HG03103 (cell line): ENCODE data around the gene GSE1.

ENCODE experiments used
- ATAC-seq: cut with Tn5 transposase; IDR thresholded peaks from one replicate; pipeline ENCODE4 v1.9.1; 2021; ENCODE audit warnings: low read depth; ENCODE audit not compliant: unreplicated experiment

GSE1 gene

GRCh38 chr16:85644093-85644712 is 31.1 kb downstream of the GSE1 start:
- ATAC-seq = no peak

DNA sequence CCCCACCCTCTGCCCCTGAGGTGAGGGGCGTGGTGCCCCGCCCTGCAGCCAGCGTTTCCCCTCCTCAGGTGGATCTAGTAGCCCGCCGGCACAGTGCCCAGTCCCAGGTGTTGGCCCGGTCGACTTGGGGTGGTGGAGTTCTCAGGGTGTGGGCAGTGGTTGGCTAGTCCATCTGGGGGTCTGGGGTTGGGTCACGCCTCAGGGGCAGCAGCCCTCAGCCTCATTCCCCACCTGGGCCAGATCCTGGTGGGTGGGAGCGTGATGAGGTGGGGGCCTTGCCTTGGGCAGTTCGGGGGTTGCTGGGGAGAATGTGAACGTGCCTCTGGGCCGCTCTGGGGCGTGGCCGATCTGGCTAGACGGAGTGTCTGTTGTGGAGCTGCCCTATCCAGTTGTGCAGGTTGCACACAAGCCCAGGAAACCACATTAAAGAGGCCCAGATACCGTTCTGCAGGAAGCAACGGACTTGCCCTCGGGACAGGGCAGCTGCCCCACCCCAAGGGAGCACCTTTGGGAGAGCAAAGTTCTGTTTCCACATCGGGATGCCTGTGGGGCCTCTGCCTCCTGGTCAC is 32.0 kb downstream of the GSE1 start:
- no peak for ATAC-seq

DNA sequence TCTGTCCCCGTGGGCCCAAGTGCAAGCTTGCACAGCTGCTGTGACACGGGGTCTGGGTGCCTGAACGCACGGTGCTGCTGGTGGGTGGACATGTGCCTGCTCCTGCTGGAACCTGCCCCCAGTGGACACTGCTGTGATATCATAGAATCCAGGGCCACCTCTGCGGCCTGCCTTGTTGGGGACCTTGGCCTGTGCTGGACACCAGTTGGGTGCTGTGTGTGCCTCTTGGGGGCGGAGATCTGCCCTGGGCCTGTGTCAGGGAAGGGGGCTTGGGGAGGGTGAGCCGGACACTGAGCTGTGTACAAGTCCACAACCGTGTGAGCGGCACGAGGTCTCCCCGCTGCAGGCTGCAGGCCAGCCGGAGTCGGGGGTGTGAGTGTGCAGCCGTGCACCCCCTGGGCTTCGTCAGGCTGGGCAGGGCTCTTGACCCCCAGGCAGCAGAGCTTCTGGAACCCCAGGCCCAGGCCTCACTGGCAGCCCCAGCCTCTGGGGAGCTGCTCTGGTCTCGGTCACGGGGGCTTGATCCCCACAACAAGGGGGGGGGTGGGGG is 33.3 kb downstream of the GSE1 start:
- ATAC-seq = no peak

DNA sequence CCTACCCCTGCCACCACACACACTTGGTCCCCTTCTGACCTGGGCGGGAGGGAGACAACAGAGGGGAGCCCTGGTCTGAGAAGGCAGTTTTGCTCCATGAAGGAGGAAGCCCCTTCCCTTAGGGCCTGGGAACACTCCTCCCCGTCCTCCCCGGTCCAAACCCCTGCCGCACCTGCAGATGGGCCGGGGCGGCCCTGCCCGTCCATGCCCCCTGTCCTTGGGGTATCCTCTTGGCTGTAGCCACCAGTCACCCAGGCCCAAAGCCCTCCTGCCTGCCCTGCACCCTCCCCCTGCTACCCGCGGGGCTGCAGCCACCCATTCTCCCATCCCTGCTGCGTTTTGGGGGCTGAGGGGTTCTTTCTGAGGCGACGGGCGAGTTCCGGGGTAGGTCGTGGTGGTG is 33.9 kb downstream of the GSE1 start:
- no peak for ATAC-seq

DNA sequence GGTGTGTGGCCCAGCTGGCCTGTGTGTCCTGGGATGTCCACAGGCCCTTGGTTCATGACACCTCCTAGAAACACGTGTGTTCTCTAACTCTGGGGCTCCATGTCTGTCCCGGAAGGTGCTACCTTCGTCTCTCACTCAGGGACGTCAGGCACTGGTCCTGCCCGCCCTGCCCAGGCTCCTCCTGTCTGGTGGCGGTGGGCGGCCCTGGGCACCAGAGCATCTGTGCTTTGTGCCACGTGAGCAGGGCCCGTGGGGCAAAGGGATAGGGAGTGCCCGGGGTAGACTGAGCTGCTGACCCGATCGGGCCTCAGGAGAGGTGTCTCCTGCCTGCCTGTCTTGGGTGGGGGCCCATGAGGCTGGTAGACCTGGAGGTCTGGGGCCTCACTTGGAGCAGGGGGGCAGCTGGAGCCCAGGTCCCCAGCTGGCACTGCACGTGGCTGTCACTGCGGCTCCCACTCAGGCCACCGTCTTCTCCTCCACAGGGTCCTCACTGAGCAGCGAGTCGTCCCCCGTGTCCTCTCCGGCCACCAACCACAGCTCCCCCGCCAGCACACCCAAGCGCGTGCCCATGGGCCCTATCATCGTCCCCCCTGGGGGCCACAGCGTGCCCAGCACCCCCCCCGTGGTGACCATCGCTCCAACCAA is 35.1 kb downstream of the GSE1 start:
- no peak for ATAC-seq

DNA sequence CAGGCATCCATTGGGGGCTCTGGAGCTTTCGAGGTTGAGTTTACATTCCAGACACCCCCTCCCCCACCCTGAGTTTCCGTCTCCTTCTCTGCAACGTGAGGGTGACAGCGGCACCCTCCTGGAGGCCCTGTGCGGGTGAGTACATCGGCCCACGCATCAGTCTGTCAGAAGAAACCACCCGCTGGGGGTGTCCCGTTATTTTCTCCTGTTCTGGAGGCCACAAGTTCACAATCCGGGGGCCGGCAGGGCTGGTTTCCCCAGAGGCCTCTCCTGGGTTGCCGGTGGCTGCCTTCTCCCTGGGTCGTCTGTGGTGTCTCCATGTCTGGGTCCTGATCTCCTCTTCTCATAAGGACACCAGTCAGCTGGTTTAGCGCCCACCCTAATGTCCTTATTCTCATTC is 35.7 kb downstream of the GSE1 start:
- ATAC-seq = no peak

DNA sequence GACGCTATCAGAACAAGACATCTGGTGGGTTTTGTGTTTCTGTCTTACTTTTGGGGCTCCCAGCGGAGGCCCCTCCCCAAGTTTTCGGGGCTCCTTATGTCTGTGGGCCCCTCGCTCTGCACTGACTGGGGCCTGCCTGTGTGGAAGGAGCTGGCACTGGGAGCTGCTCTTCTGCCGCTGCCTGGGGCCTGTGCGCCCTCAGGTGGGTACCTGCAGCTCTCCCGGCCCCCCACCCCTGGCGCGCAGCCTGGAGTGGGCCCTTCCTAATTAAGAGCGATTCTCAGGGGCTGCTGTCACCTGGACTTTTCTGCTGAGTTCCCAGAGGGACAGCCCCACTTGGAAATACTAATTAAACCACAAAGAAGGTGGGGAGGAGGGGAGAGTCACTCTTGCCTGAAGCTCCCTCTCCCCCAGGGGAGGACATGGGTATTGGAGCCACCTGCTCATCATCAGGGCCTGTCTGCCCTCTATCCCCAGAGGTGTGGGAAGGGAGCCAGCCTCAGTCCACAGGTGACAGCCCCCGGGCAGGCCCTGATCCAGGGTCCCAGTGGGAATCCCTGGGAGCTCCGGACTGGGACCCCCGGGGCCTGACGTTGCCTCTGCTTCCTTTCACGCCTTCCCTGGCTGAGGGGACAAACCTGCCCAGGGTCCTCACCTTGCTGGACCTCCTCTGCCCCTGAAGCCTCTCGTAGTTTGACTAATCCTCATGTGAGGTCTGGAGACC is 36.5 kb downstream of the GSE1 start:
- ATAC-seq = no peak

DNA sequence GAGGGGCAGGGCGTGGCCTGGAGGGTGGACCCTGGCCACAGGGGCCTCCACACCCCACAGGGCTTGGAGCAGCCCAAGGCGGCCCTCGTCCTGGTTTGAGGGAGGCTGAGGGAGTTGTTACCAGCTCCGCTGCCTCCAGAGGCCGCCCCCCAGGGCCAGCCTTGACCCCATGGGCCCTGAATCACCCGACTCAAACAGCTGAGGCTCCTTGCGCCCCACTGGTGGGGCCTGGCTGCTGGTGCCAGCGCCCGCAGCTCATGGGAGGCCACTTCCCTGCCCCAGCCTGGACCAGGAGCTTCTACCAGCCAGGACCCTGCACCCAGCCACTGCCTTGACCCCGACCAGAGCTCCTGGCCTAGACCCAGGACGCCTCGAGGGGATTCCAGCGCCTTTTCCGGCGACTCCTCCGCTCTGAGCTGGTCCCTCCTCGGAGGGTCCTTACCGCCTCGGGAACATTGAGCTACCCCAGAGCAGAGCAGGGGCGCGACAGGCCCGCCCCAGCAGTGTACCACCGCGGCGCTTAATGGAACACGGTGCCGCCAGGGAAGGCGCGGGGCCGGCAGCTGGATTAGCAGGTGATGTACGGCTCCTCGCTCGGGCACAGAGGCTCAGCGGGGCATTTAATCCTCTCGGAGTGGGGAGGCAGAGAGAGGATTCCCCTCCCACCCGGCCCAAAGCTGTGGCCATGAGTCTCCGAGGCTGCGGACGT is 37.2 kb downstream of the GSE1 start:
- no peak for ATAC-seq

GRCh38 chr16:85650844-85651628 is 37.9 kb downstream of the GSE1 start:
- ATAC-seq = no peak

DNA sequence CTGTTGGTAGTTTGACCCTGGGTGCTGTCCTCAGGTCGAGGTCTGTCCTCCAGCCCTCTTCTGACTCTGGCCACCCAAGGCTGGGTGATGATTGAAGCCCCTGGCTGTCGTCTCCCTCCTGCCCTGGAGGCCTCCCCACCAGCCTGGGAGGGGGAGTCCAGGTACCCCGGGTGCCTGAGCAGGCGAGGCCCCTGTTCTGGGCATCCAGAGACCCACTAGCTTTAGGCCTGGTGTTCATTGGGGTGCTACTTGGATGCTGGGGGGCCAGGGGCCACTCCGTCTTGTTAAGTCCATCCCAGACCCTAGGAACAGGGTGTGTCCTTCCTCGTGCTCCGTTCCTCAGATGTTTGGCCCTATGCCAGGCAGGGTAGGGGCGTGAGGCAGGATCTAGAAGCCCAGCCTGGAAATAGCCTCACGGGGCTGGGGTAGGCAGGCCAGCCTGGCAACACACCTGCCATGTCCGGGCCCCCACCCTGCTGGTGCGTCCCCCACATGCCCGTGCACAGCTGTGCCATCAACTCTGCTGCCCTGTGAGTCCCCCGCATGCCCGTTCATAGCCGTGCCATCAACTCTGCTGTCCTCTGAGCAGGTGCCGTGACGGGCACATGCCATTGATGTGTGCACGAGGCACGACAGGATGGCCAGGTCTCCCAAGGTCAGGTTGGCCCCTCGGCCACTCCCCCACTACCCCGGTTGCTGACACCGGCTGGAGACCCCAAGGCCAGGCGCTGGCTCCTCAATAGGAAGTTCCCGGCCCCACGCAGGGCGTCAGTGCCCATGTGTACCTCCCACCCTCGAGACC is 38.7 kb downstream of the GSE1 start:
- ATAC-seq = no peak

DNA sequence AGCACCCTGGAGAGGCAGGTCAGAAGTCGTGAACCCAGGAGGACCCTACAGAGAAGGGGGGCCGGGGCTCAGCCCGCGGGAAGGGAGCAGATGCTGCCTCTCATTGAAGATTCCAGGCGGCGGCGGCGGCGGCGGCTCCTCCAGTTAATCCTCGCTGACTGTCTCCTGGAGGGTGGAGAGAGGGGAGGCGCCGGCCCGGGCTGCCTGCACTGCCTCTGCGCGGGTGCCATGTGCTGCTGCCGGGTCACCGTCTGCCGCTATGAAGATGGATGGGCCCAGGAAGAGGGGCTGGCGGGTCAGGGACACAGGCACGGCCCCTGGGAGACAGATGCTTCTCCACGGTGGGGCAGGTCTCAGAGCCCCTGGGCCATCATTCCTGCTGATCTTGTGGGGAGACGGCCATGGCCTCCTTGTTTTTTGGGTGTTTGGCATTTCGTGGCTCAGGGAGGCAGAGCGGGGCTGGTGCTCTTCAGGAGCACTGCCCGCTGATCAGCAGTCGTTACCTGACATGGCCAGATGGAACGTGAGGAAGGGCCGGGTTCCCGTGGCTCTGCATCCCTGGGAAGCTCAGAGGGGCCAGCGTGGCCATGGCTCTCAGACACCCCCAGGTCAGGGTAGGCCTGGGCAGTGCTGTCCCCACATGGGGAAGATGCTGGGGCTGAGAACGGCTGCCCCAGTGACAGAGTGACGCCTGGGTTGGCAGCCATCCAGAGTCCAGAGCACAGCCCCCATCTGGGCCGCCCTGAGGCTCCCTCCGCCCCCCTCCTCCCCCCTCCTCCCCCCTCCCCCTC is 39.5 kb downstream of the GSE1 start:
- ATAC-seq = no peak

DNA sequence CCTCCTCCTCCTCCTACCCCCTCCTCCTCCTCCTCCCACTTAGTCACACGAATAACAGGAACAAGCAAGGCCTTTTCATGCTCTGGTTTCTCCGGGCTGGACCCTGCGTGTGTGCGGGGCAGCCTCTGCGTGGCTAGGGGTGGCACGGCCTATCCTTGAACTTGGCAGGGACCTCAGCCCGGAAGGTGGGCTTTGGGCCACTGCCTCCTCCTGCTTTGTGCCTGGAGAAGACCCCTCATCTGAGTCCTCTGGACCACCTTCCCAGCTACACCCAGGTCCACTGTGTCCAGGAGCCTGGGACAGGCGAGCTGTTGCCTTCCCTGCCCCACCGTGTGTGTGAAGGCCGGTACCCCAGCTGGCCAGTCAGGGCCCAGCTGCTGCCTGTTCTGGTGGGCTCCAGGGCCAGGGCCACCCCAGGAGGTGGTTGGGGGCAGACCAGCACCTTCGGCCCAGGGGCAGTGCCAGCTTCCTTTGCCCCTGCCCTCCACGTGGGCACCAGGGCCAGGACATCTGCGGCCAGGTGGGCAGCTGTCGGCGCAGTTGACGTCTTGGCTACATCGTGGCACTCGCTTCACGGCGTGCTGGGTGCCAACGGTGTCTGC is 40.3 kb downstream of the GSE1 start:
- ATAC-seq = no peak

DNA sequence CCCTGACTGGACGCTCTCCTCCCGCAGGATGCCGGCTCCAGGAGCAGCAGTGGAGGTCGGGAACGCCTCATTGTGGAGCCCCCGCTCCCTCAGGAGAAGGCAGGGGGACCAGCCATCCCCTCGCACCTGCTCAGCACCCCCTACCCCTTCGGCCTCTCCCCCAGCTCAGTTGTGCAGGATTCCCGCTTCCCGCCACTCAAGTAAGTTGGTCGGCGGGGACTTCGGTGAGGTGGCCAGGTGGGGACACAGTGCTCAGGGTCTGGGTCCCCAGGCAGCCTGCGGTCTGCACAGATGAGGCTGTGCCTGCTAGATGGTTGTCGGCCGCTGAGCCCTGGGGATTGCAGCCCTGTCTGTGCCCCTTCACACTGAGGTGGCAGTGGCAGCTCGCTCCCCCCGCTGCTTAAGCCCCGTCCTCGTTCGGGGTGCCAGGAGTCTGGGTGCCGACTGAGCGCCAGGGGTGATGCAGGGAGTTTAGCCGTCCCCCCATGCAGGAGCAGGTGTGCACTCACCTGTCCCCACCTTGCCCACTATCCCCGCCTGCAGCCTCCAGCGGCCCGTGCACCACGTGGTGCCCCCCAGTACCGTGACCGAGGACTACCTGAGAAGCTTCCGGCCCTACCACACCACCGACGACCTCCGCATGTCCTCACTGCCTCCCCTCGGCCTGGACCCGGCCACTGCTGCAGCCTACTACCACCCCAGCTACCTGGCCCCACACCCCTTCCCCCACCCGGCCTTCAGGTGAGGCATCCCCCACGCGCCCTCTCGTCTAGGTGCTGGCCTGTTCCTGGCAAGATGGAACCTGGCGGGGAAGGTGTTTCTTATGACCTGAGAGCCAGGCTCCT is 41.4 kb downstream of the GSE1 start:
- no peak for ATAC-seq

DNA sequence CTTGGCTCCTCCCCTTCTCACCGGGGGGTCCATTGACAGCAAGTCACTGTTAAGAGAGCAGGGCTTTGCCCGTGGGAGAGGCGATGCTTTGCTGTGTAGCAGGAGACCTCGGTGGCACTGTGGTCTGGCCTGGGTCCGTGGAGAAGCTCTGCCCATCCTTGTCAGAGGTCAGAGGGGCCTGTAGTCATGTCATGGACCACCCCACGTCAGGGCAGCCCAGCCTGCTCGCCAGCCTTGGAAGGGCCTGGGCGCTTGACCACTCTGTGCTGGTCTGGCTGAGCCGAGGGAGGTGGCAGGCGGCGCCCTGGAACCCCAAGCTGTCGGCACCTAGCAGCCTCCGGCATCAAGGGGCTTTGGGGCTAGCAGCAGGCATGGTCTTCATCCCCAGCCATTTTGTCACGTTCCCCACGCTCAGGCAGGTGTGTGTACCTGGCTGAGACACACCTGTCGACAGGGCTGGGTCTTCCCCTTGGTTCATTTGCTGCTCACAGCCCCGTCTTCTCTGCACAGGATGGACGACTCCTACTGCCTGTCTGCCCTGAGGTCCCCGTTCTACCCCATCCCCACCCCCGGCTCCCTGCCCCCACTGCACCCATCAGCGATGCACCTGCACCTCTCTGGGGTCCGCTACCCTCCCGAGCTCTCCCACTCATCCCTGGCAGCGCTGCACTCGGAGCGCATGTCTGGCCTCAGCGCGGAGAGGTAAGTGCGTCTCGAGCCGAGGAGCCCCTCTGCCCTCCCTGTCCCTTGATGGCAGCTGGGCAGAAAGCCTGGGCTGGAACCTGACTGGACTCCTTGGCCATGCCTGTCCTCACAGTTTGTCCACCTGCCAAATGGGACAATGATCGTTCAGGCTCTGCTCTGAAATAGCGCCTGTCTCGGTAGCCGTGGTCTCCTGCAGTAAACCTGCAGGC is 42.4 kb downstream of the GSE1 start:
- ATAC-seq = no peak

GRCh38 chr16:85656351-85657266 is 43.5 kb downstream of the GSE1 start:
- ATAC-seq = no peak
